Measurements from ENCODE around the gene ADGRE2.

DNA sequence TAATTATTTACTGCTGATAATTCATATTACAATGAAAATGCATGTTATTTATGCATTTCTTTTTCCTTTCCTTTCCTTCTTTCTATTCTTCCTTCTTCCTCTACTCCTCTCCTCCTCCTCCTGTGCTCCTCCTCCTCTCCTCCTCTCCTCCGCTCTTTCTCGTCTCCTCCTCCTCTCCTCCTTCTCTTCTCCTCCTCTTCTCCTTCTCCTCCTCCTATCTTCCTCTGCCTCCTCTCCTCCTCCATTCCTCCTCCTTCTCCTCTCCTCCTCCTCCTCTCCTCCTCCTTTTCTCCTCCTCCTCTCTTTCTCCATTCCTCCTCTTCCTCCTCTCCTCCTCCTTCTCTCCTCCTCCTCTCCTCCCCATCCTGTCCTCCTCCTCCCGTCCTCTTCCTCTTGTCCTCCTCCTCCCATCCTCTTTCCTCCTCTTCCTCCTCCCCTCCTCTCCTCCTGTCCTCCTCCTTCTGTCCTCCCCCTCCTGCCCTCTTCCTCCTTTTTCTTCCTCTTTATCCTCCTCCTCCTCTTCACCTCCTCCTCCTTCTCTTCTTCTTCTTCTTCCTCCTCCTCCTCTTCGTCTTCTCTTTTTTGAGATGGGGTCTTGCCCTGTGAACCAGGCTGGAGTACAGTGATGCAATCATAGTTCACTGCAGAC, 14.7 kb downstream of the ADGRE2 start:
- TF ChIP-seq, protein P1, sequence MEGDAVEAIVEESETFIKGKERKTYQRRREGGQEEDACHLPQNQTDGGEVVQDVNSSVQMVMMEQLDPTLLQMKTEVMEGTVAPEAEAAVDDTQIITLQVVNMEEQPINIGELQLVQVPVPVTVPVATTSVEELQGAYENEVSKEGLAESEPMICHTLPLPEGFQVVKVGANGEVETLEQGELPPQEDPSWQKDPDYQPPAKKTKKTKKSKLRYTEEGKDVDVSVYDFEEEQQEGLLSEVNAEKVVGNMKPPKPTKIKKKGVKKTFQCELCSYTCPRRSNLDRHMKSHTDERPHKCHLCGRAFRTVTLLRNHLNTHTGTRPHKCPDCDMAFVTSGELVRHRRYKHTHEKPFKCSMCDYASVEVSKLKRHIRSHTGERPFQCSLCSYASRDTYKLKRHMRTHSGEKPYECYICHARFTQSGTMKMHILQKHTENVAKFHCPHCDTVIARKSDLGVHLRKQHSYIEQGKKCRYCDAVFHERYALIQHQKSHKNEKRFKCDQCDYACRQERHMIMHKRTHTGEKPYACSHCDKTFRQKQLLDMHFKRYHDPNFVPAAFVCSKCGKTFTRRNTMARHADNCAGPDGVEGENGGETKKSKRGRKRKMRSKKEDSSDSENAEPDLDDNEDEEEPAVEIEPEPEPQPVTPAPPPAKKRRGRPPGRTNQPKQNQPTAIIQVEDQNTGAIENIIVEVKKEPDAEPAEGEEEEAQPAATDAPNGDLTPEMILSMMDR (IDR thresholded peaks at IDR 0.05), result no peak
- TF ChIP-seq POLR2A (IDR thresholded peaks at IDR 0.05), result no peak

Measured in esophagus squamous epithelium (tissue), 4 donors.